Tibial nerve (tissue), 3 donors: Measurements from ENCODE around the gene GATA1.

Experiments
- CTCF ChIP-seq, 5 experiments: fragments of 200-600 bp in 3 of 5; fragments of 450-650 bp in 2 of 5; sonication (generic) in 3 of 5; IDR thresholded peaks; one replicate each; pipeline ENCODE4 v1.5.1; 2016 to 2019; ENCODE audit warnings: antibody characterized with exemption in 5 of 5, mild to moderate bottlenecking in 3 of 5, moderate library complexity in 2 of 5
- POLR2A ChIP-seq, 2 donors: fragments of 450-650 bp; IDR thresholded peaks; one replicate each; pipeline ENCODE4 v1.6.1; 2017; ENCODE audit warnings: antibody characterized with exemption in 2 of 2, mild to moderate bottlenecking in 2 of 2, moderate library complexity in 2 of 2

- no peak for TF ChIP-seq POLR2A (IDR thresholded peaks at IDR 0.05)
- no peak for TF ChIP-seq CTCF (IDR thresholded peaks at IDR 0.05)
Observed at GRCh38 chrX:48831909-48832291, 45.5 kb downstream of the GATA1 start.
